Right forelimb (tissue), 1 donor: Measurements from ENCODE around the gene CDH4.
A peak's percentile ranks its signal among the peaks of the same experiment; 100 is the strongest.

Source experiments
- DNase-seq: peaks from one replicate; pipeline ENCODE4 v3.0.0-alpha.2; 2018

Gene CDH4

GRCh38 chr20:61251529-61252393 lies at the start of gene CDH4:
TSS of gene CDH4 (plus strand) at chr20:61252261.
- no peak for DNase-seq

- DNase-seq, result no peak
Observed at GRCh38 chr20:61203320-61203719, 48.7 kb upstream of the CDH4 start.

GRCh38 chr20:61204206-61204605 lies 47.9 kb upstream of the CDH4 start:
- DNase-seq, result no peak

GRCh38 chr20:61205769-61206168 lies 46.3 kb upstream of the CDH4 start:
- no peak for DNase-seq

DNA sequence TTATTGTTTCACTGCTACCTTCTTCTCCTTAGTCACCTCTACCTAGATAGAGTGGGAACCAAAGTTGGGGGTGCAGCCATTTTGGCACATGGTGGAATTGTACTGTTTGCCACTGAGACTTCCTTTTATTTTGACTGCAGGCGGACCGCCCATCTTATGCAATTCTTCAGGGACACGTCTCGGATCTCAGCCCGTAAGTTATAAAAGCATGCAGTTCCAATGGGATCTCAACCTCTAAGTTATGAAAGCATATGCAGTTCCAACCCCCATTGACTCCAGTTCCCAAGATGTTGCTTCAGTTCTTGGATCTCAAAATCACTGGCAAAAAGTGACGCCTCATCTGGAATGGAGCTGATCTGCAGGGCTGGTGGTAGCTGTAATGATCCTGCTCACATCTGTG lies 41.2 kb upstream of the CDH4 start:
- no peak for DNase-seq

DNA sequence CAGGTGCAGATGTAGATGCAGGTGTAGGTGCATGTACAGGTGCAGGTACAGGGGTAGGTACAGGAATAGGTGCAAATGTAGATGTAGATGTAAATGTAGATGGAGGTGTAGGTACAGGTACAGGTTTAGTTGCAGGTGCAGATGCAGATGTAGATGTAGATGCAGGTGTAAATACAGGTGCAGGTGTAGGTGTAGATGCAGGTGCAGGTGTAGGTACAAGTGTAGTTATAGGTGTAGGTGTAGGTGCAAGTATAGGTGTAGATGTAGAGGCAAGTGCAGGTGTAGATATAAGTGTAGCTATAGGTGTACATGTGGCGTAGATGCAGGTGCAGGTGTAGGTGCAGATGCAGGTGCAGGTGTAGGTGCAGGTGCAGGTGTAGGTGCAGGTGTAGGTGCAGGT lies 34.2 kb upstream of the CDH4 start:
- DNase-seq, result no peak

- DNase-seq, result no peak
Observed at GRCh38 chr20:61219021-61219431, 33.0 kb upstream of the CDH4 start.

DNA sequence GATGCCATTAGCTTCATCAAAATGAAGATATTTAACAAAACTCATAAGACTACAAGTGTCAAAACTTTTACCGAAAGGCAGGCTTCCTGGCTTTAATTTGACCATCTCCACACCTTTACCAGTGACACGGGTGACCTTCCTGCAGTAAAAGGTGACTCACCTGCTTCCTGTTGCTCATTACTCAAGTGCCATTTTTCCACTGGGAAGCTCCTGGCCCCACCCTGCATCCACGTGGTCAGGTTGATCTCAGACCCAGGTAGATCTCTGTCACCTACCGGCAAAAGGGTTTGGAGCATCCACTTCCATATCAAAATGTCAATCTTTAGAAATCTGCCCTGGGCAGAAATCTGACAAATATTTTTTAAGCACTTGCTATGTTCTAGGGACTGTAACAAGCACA lies 31.9 kb upstream of the CDH4 start:
- DNase-seq, result no peak

- no peak for DNase-seq
Observed at GRCh38 chr20:61220626-61221325, 31.3 kb upstream of the CDH4 start.

DNA sequence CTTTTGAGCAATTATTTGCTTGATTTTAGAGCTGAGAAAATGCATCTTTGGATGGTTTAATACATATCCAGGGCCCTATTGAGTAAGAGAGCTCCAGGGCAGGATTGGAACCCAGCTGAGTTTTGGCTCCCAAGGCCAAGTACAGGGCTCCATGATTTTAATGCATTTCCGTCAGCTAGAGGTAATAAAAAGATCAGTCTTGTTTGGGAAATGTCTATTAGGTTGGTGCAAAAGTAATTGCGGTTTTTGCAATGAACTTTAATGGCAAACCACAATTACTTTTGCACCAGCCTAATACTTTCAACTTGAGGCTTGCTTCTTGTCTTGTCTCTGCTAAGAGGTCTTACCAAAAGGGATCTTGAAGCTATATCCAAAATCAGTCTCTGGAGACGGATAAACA lies 29.4 kb upstream of the CDH4 start:
- no peak for DNase-seq

DNA sequence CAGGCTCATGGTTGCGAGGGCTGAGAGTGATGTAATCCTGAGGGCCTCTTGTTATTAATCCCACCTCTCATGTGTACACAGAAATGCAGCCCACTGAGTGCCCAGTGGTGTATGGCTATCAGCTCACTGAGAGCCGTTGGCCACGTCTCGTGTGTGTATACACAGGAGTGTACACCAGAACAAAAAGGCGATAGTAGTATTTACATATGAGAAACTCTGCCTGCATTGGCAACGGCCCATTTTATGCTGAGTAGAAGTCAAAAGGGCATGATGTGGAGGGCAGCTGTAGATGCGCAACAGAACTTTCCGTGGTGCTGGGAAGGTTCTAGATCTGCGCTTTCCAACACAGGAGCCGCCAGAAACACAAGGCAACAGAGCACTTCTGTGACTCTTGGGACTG lies 28.9 kb upstream of the CDH4 start:
- DNase-seq, result no peak

DNA sequence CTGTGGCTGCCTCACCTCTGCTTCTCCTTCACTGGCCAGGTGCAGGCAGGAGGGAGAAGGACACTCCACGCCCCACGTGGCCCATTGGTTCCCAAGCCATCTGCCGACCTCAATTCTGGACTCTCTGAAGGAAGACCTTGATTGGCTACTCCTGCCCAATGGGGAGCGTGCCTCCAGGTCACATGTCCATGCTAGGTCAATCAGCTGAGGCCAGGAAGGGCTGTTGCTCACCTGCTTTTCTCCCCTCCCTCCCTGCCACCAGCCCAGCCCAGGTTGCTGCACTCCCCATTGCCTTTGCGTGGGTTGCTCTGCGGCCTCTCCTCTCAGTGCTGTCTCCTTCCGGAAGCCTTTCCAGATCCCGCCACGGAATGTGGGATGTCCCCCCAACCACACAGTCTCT lies 21.9 kb upstream of the CDH4 start:
- no peak for DNase-seq

DNA sequence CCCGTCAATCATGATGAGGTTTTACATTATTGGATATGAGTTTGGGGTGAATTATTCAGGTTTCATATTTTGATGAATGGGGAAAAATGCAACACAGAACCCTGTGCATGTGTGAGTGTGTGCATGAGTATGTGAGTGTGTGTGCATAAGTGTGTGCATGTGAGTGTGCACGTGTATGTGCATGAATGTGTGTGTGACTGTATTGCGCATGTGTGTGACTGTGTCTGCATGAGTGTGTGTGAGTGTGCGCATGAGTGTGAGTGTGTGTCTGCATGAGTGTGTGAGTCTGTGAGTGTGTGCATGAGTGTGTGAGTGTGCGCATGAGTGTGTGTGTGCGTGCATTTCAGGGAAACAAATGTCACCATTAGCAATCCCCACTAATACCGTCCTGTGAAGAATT lies 18.5 kb upstream of the CDH4 start:
- DNase-seq, result no peak

GRCh38 chr20:61234224-61234890 lies 17.7 kb upstream of the CDH4 start:
- DNase-seq, result no peak

GRCh38 chr20:61236713-61237112 lies 15.3 kb upstream of the CDH4 start:
- no peak for DNase-seq

DNA sequence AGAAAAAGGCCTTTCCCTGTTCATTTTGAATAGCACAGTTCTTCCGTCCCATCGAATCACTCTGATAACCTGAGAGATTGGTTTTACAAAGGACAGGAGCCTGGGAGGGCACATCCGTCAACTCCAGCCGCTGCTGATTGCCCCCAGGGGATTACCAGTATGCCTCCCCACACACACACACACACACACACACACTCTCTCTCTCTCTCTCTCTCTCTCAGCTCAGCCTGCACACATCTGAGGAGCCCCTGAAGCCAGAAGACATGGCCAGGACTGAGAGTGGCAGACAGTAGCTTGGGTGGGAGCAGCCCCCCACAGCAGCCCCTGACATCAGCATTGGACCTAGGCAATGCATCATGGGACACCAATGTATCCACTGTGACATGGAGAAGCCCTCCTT lies 13.2 kb upstream of the CDH4 start:
- no peak for DNase-seq

DNA sequence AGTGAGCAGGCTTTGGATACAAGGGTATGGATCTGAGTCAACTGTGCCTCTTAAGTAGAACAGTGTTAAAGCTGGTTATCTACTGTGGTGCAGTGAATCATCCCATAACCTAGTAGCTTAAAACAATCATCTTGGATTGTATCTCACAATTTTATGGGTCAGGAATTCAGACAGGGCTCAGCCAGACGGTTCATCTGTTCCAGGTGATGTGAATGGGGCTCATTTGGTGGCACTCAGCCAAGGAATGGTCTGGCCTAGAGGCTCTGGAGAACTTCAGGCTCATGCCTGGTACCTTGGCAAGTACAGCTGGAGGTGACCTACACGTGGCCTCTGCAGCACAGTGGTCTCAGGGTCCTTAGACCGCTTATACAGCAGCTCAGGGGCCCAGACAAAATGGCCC lies 11.2 kb upstream of the CDH4 start:
- no peak for DNase-seq

DNA sequence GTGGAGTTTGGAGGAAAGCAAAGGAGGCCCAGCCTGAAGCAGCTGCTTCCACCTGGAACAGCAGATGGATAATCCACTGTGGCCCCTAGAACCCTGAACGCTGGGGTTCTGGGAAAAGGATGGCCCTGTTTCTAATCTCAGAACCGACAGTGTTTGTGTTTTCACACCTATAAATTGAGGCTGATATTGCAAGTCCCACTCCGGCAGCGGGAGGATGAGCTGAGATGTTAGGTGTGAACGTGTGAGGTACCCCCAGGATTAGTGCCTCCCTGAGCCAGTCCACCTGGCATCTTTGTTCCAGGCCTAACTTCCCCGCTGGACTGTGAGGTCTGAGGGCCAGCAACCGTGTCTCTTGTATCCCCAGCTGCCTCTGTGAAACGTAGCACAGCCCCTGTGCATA lies 7.8 kb upstream of the CDH4 start:
- no peak for DNase-seq

- no peak for DNase-seq
Observed at GRCh38 chr20:61246269-61246668, 5.8 kb upstream of the CDH4 start.

DNA sequence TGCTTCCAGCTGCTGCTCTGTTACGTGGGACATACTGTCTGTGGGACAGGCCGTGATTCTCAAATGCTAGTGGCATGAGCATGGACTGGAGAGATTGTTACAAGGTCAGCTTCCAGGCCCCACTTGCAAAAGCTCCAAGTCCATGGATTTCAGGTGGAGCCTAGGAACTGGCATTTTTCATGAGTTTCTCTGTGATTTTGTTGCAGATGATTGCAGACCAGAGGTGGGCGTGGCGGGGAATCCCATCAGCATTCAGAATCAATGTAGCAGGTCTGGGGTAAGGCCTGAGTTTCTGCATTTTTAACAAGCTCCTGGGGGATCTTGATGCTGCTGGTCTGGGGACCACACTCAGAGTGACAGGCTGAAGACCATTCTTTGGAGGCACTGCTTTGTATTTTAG lies 2.4 kb upstream of the CDH4 start:
- no peak for DNase-seq

DNA sequence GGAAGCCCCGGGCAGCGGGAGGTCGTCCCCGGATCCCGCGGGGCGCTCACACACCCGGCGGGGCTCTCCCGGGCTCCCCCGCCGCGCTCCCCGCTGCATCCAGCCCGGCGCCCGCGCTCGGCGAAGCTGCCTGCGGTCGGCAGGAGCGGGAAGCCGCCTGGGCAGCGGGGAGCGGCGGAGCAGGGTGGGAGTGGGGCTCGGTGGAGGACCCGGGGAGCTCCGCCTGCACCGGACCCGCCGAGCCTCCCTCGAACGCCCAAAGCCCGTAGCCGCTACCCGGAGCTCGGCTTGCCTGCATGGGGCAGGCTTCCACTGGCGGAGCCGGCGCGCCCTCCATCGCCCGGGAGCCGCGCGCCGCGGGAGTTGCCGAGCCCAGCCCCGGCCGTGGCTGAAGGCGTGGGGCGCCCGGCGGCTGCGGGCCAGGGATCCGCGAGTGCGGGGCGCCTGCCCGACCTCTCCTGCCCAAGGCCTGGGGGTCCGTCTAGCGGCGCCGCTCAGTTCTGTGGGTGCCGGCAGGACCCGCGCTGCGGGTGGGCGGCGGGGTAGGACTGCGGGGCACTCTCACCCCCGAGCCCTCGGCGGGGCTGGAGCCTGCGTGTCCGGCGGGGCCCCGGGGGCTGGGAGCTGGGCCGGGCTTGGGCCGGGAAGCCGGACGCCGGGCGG lies 671 bp downstream of the CDH4 start:
- peak; percentile 47 for DNase-seq

- DNase-seq, result no peak
Observed at GRCh38 chr20:61253264-61253639, 1.2 kb downstream of the CDH4 start.
